H9 (cell line): ENCODE data around the gene ARHGDIA. TPM values are rescaled to one million over a fixed set of nuclear protein-coding genes. Genes with fewer than 3 reads are reported as not detected.

Experiments used
- DNase-seq: peaks from one replicate; pipeline ENCODE4 v3.0.0-alpha.2; 2017
- H2AFZ ChIP-seq: one replicate; pipeline ENCODE4 v1.6.1; 2013; ENCODE audit warnings: mild to moderate bottlenecking, low read length, control low read depth, moderate library complexity
- H2AK5ac ChIP-seq: 2 replicates; pipeline ENCODE4 v1.6.1; 2013; ENCODE audit warnings: low read length, control low read depth, mixed read lengths; ENCODE audit not compliant: insufficient read length
- H2BK120ac ChIP-seq: one replicate; pipeline ENCODE4 v1.6.1; 2013; ENCODE audit warnings: low read depth, mild to moderate bottlenecking, low read length, control low read depth, inconsistent platforms; ENCODE audit not compliant: poor library complexity, severe bottlenecking
- H2BK12ac ChIP-seq: 2 replicates; pipeline ENCODE4 v1.6.1; 2013; ENCODE audit warnings: low read length, control low read depth, mixed read lengths, low read depth; ENCODE audit not compliant: insufficient read length
- H2BK15ac ChIP-seq: 2 replicates; pipeline ENCODE4 v1.6.1; 2013; ENCODE audit warnings: low read depth, low read length, control low read depth
- H2BK20ac ChIP-seq: one replicate; pipeline ENCODE4 v1.6.1; 2013; ENCODE audit warnings: low read depth, mild to moderate bottlenecking, low read length, control low read depth, inconsistent platforms; ENCODE audit not compliant: poor library complexity, severe bottlenecking
- H2BK5ac ChIP-seq: 2 replicates; pipeline ENCODE4 v1.6.1; 2013; ENCODE audit warnings: low read length, control low read depth, mixed read lengths; ENCODE audit not compliant: insufficient read length
- H3K14ac ChIP-seq: 2 replicates; pipeline ENCODE4 v1.6.1; 2013; ENCODE audit warnings: low read length, control low read depth; ENCODE audit not compliant: insufficient read depth
- H3K18ac ChIP-seq: 2 replicates; pipeline ENCODE4 v1.6.1; 2013; ENCODE audit warnings: low read depth, mild to moderate bottlenecking, mixed read lengths, low read length, control low read depth; ENCODE audit not compliant: insufficient read length
- H3K23ac ChIP-seq: 2 replicates; pipeline ENCODE4 v1.6.1; 2013; ENCODE audit warnings: low read length, control low read depth, mixed read lengths, low read depth; ENCODE audit not compliant: insufficient read length
- H3K23me2 ChIP-seq: 2 replicates; pipeline ENCODE4 v1.6.1; 2013; ENCODE audit warnings: low read depth, mild to moderate bottlenecking, mixed read lengths, low read length, control low read depth; ENCODE audit not compliant: insufficient read length, poor library complexity, severe bottlenecking
- H3K27ac ChIP-seq: 2 replicates; pipeline ENCODE4 v1.5.1; 2013; ENCODE audit warnings: low read length, control low read depth, mixed read lengths, low read depth; ENCODE audit not compliant: insufficient read length
- H3K27me3 ChIP-seq: 2 replicates; pipeline ENCODE4 v1.6.1; 2013; ENCODE audit warnings: low read length, control low read depth, inconsistent platforms; ENCODE audit not compliant: insufficient read depth
- H3K4ac ChIP-seq: 2 replicates; pipeline ENCODE4 v1.6.1; 2013; ENCODE audit warnings: low read depth, mild to moderate bottlenecking, control low read depth, inconsistent platforms, low read length, moderate library complexity
- H3K4me1 ChIP-seq: 2 replicates; pipeline ENCODE4 v1.6.1; 2013; ENCODE audit warnings: low read length, control low read depth, inconsistent platforms; ENCODE audit not compliant: insufficient read depth
- H3K4me2 ChIP-seq: 2 replicates; pipeline ENCODE4 v1.6.1; 2013; ENCODE audit warnings: low read length, control low read depth, mixed read lengths; ENCODE audit not compliant: insufficient read length, insufficient read depth
- H3K56ac ChIP-seq: 2 replicates; pipeline ENCODE4 v1.6.1; 2013; ENCODE audit warnings: low read depth, mild to moderate bottlenecking, mixed read lengths, low read length, control low read depth; ENCODE audit not compliant: insufficient read length
- H3K79me1 ChIP-seq: 2 replicates; pipeline ENCODE4 v1.6.1; 2013; ENCODE audit warnings: low read depth, mild to moderate bottlenecking, moderate library complexity, low read length, control low read depth, inconsistent platforms; ENCODE audit not compliant: insufficient read depth, poor library complexity, severe bottlenecking
- H3K79me2 ChIP-seq: 2 replicates; pipeline ENCODE4 v1.6.1; 2013; ENCODE audit warnings: low read length, control low read depth, inconsistent platforms; ENCODE audit not compliant: insufficient read depth
- H3K9ac ChIP-seq: 2 replicates; pipeline ENCODE4 v1.6.1; 2013; ENCODE audit warnings: low read length, control low read depth, mixed read lengths; ENCODE audit not compliant: insufficient read length; ENCODE audit errors: extremely low read depth
- H3K9me3 ChIP-seq: one replicate; pipeline ENCODE4 v1.6.1; 2013; ENCODE audit warnings: low read depth, low read length, inconsistent platforms; ENCODE audit not compliant: control insufficient read depth
- H3T11ph ChIP-seq: one replicate; pipeline ENCODE4 v1.6.1; 2013; ENCODE audit warnings: mild to moderate bottlenecking, low read length, control low read depth, inconsistent platforms
- H4K20me1 ChIP-seq: one replicate; pipeline ENCODE4 v1.6.1; 2013; ENCODE audit not compliant: control insufficient read depth, insufficient read length, insufficient read depth
- H4K5ac ChIP-seq: 2 replicates; pipeline ENCODE4 v1.6.1; 2013; ENCODE audit warnings: low read depth, mild to moderate bottlenecking, mixed read lengths, low read length, control low read depth; ENCODE audit not compliant: insufficient read length
- H4K8ac ChIP-seq: replicated peaks from 2 replicates; pipeline ENCODE4 v1.6.1; 2013; ENCODE audit warnings: low read length, control low read depth, mixed read lengths, low read depth; ENCODE audit not compliant: insufficient read length
- H4K91ac ChIP-seq: 2 replicates; pipeline ENCODE4 v1.6.1; 2013; ENCODE audit warnings: low read depth, mild to moderate bottlenecking, moderate library complexity, mixed read lengths, low read length, control low read depth; ENCODE audit not compliant: insufficient read length
- H3K27ac Mint-ChIP-seq, 3 experiments: 2 replicates in 2 of 3; 3 replicates in 1 of 3; pipeline ENCODE4 v1.8.0; 2020 to 2021; ENCODE audit warnings: mixed read lengths in 3 of 3, mild to moderate bottlenecking in 1 of 3, moderate library complexity in 1 of 3
- H3K27me3 Mint-ChIP-seq: 2 replicates; pipeline ENCODE4 v1.8.0; 2021; ENCODE audit warnings: low read depth, mild to moderate bottlenecking, moderate library complexity, mixed read lengths
- H3K36me3 Mint-ChIP-seq, 3 experiments: 2 replicates in 2 of 3; 3 replicates in 1 of 3; pipeline ENCODE4 v1.8.0; 2020 to 2021; ENCODE audit warnings: low read depth in 3 of 3, mixed read lengths in 3 of 3; ENCODE audit not compliant: insufficient read depth in 1 of 3
- H3K4me1 Mint-ChIP-seq, 2 experiments: 2 replicates each; pipeline ENCODE4 v1.8.0; 2020; ENCODE audit warnings: mixed read lengths in 2 of 2
- H3K4me3 Mint-ChIP-seq, 2 experiments: 2 replicates in 1 of 2; 3 replicates in 1 of 2; pipeline ENCODE4 v1.8.0; 2020 to 2021; ENCODE audit warnings: mild to moderate bottlenecking in 2 of 2, mixed read lengths in 2 of 2, moderate library complexity in 1 of 2
- H3K9me3 Mint-ChIP-seq, 2 experiments: 2 replicates in 1 of 2; 3 replicates in 1 of 2; pipeline ENCODE4 v1.8.0; 2020; ENCODE audit warnings: mild to moderate bottlenecking in 2 of 2, mixed read lengths in 2 of 2, moderate library complexity in 1 of 2
- WGBS: extraction: QIAGEN DNeasy Blood & Tissue Kit; methylation state at CpG from one replicate; pipeline ENCODE4 v1.1.7; 2013; ENCODE audit warnings: missing lambda C conversion rate, low lambda C conversion rate, mixed read lengths; ENCODE audit not compliant: insufficient read length; ENCODE audit errors: extremely low coverage; 5-methylcytosine and 5-hydroxymethylcytosine counted together
- total RNA-seq: library from RNA; stranded (reverse); gene quantifications from 2 replicates; pipeline ENCODE4 v1.2.1, GENCODE V29; 2021
- TF ChIP-seq, protein P1 (sequence below): fragments of 200-600 bp; sonication (generic); conservative IDR thresholded peaks from 3 replicates; pipeline ENCODE4 v1.8.0; 2021; ENCODE audit warnings: antibody characterized with exemption, mild to moderate bottlenecking

ARHGDIA gene
- total RNA-seq, 1 experiment from 2014 or later = 247 TPM

DNA sequence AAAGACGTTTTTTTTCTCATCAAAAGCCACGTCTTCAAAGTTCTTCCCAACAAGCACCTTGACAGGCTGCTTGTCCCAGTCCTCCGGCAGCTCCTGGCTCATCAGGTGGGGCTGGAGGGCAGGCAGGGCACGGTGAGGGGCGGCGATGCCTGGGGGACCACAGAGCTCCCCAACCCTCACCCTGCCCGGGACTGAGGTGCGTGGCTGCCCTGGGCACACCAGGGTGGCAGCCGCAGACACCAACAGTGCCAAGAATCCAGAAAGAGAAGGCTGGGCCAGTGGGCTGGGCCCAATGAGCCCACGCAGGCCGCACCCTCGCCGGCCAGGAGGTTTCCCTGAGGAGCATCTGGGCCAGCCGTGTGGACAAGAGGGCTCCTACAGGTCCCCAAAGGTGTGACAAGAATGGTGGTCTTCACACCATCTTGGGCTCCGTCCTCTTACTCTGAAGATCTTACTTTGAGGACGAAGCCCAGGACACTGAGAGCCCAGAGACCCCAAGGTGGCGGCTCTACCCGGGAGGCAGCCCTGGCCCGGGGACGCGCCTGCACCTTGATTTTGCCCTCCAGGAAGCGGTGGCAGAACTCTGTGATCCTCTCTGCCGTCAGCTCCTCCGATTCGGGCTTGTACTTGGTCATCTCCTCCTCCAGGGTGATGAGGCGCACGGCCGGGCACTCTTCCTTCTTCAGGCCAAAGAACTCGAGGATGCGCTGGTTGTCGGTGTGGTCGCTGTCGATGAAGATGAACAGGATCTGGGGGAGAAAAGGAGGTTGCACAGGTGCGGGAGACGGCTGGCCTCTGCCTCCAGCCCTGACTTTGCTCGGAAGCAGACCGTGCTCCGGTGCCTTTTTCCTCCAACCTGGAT, 25.0 kb downstream of the ARHGDIA start:
- no peak overlapping the region for H3K14ac ChIP-seq
- H4K20me1 ChIP-seq = no peaks in the 10 kb centered on the region
- DNase-seq = no peak
- H3K9ac ChIP-seq = no peak overlapping the region
- H4K8ac ChIP-seq = no peak overlapping the region
- H3K9me3 ChIP-seq = no peaks in the 10 kb centered on the region
- H4K5ac ChIP-seq = no peak overlapping the region
- Mint-ChIP-seq H3K4me1 (no peaks in the 10 kb centered on the region), H3K27me3 (no peaks in the 10 kb centered on the region), H3K27ac (no peak overlapping the region), H3K9me3 (no peaks in the 10 kb centered on the region), H3K4me3 (no peak overlapping the region), H3K36me3 (peaks cover 21 to 61% (median 44%) of the 10 kb centered on the region in 3 experiments; a peak in 6 of 7 replicates)
- no peak overlapping the region for H4K91ac ChIP-seq
- H3K27ac ChIP-seq = no peak overlapping the region
- H2AK5ac ChIP-seq = no peak overlapping the region
- H3K79me2 ChIP-seq = no peaks in the 10 kb centered on the region
- H3K56ac ChIP-seq = no peak overlapping the region
- no peak overlapping the region for H3K23ac ChIP-seq
- H2BK20ac ChIP-seq = no peak overlapping the region
- H3T11ph ChIP-seq = no peak overlapping the region
- no peak overlapping the region for H3K4me2 ChIP-seq
- H3K4me1 ChIP-seq = no peaks in the 10 kb centered on the region
- no peak overlapping the region for H3K4ac ChIP-seq
- no peak overlapping the region for H3K18ac ChIP-seq
- H3K27me3 ChIP-seq = no peaks in the 10 kb centered on the region
- WGBS = no CpG with 5 or more reads among the region's 38 CpGs
- H2AFZ ChIP-seq = no peak overlapping the region
- no peaks in the 10 kb centered on the region for H3K79me1 ChIP-seq
- H3K23me2 ChIP-seq = no peaks in the 10 kb centered on the region
- no peak overlapping the region for H2BK15ac ChIP-seq
- no peak overlapping the region for H2BK120ac ChIP-seq
- H2BK5ac ChIP-seq = no peak overlapping the region
- TF ChIP-seq, protein P1, sequence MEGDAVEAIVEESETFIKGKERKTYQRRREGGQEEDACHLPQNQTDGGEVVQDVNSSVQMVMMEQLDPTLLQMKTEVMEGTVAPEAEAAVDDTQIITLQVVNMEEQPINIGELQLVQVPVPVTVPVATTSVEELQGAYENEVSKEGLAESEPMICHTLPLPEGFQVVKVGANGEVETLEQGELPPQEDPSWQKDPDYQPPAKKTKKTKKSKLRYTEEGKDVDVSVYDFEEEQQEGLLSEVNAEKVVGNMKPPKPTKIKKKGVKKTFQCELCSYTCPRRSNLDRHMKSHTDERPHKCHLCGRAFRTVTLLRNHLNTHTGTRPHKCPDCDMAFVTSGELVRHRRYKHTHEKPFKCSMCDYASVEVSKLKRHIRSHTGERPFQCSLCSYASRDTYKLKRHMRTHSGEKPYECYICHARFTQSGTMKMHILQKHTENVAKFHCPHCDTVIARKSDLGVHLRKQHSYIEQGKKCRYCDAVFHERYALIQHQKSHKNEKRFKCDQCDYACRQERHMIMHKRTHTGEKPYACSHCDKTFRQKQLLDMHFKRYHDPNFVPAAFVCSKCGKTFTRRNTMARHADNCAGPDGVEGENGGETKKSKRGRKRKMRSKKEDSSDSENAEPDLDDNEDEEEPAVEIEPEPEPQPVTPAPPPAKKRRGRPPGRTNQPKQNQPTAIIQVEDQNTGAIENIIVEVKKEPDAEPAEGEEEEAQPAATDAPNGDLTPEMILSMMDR = no peak
- no peak overlapping the region for H2BK12ac ChIP-seq
